ENCODE measurements around the gene RNU6-1.

- no peak for TF ChIP-seq POLR2A (IDR thresholded peaks at IDR 0.05; ENCODE audit: low read depth, low read length)
- no peak for TF ChIP-seq POLR2AphosphoS5 (IDR thresholded peaks at IDR 0.05; ENCODE audit: low read depth, low read length)
- no peak for TF ChIP-seq TAF1 (IDR thresholded peaks at IDR 0.05; ENCODE audit: borderline replicate concordance, low read depth, low read length)
Measured at GRCh38 chr15:67883234-67883773, 43.5 kb upstream of the RNU6-1 start.

Measured in GM12892 (cell line).